Activated CD4-positive, alpha-beta T cell treated with anti-CD3 and anti-CD28 coated beads, Interleukin-2, amount 10 ng/mL, durations not matched to agents 24 days and 14 days (primary cell): ENCODE results near the gene MRPL28. TPM values are rescaled to one million over a fixed set of nuclear protein-coding genes. Genes with fewer than 3 reads are reported as not detected.
"Not testable (repeated sequence)": the region's sequence is repeated elsewhere in the genome, so short reads cannot be mapped to it uniquely, and the experiment has no call there.

Experiments
- DNase-seq: peaks from one replicate; pipeline ENCODE4 v3.0.0; 2022
- H3K27ac Mint-ChIP-seq: one replicate; pipeline ENCODE4 v1.8.0; 2022; ENCODE audit warnings: mild to moderate bottlenecking, mixed read lengths
- H3K27me3 Mint-ChIP-seq: one replicate; pipeline ENCODE4 v1.8.0; 2022; ENCODE audit warnings: mixed read lengths
- H3K36me3 Mint-ChIP-seq: one replicate; pipeline ENCODE4 v1.8.0; 2022; ENCODE audit warnings: low read depth, mild to moderate bottlenecking, mixed read lengths
- H3K4me1 Mint-ChIP-seq: one replicate; pipeline ENCODE4 v1.8.0; 2021; ENCODE audit warnings: mixed read lengths
- H3K4me3 Mint-ChIP-seq: one replicate; pipeline ENCODE4 v1.8.0; 2022; ENCODE audit warnings: mild to moderate bottlenecking, moderate library complexity, mixed read lengths
- H3K9me3 Mint-ChIP-seq: one replicate; pipeline ENCODE4 v1.8.0; 2021; ENCODE audit warnings: mixed read lengths
- intact Hi-C: fragments of 100-400 bp; cut with micrococcal nuclease; formaldehyde crosslinking; loops from one replicate; pipeline ENCODE4 v1.15.1; 2023
- total RNA-seq: library from RNA; stranded (reverse); gene quantifications from 2 replicates; pipeline ENCODE4 v1.2.3, GENCODE V29; 2022

Gene MRPL28
- total RNA-seq, 1 donor from 2014 or later: 109 TPM

- H3K4me3 Mint-ChIP-seq: no peak overlapping the region
- intact Hi-C loops: no loop called here
- H3K36me3 Mint-ChIP-seq: peaks cover 20% of the 10 kb centered on the region
- DNase-seq: no peak
- peaks cover 33% of the 10 kb centered on the region for H3K4me1 Mint-ChIP-seq
- no peaks in the 10 kb centered on the region for H3K9me3 Mint-ChIP-seq
- H3K27me3 Mint-ChIP-seq: no peaks in the 10 kb centered on the region
- H3K27ac Mint-ChIP-seq: no peak overlapping the region
Observed at GRCh38 chr16:340370-341091, 29.8 kb downstream of the MRPL28 start.

GRCh38 chr16:339680-340079 is 30.7 kb downstream of the MRPL28 start:
- peak overlapping the region; percentile 44 for H3K4me3 Mint-ChIP-seq
- no peak for DNase-seq
- H3K27ac Mint-ChIP-seq: no peak overlapping the region
- H3K36me3 Mint-ChIP-seq: peaks cover 13% of the 10 kb centered on the region
- peaks cover 32% of the 10 kb centered on the region for H3K4me1 Mint-ChIP-seq
- intact Hi-C loops: no loop called here
- H3K9me3 Mint-ChIP-seq: no peaks in the 10 kb centered on the region
- no peaks in the 10 kb centered on the region for H3K27me3 Mint-ChIP-seq

- Mint-ChIP-seq H3K9me3 (no peaks in the 10 kb centered on the region), H3K4me3 (no peak overlapping the region), H3K36me3 (peaks cover 7% of the 10 kb centered on the region), H3K4me1 (peaks cover 30% of the 10 kb centered on the region), H3K27me3 (no peaks in the 10 kb centered on the region), H3K27ac (no peak overlapping the region)
- no peak for DNase-seq
- intact Hi-C loops: no loop called here
Observed at GRCh38 chr16:337975-338575, 32.3 kb downstream of the MRPL28 start.

DNA sequence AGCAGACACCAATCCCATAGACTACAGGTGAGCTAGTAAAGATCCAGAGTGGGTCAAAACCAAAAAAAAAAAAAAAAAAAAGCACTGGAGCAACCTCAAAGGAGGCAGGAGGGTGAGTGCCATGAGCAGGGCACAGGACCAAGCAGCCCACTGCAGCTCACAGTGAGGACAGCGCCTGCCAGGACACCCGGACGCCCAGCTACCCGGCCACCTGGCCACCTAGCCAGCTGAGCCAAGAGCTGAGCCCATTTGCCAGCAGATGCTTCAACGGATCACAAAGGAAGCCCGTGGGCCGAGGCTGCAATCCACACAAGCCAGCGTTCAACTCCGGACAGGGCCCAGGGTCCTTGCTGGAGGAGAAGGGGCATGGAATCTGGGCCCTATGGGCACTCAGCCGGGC is 32.9 kb downstream of the MRPL28 start:
- Mint-ChIP-seq H3K27ac (no peak overlapping the region), H3K4me1 (peaks cover 24% of the 10 kb centered on the region), H3K9me3 (no peaks in the 10 kb centered on the region), H3K36me3 (peaks cover 5% of the 10 kb centered on the region), H3K27me3 (no peaks in the 10 kb centered on the region), H3K4me3 (no peak overlapping the region)
- intact Hi-C loops: no loop called here
- no peak for DNase-seq

- no peaks in the 10 kb centered on the region for H3K9me3 Mint-ChIP-seq
- no peak overlapping the region for H3K4me3 Mint-ChIP-seq
- intact Hi-C loops: no loop called here
- no peaks in the 10 kb centered on the region for H3K36me3 Mint-ChIP-seq
- no peaks in the 10 kb centered on the region for H3K27me3 Mint-ChIP-seq
- no peak for DNase-seq
- H3K27ac Mint-ChIP-seq: no peak overlapping the region
- peaks cover 23% of the 10 kb centered on the region for H3K4me1 Mint-ChIP-seq
Observed at GRCh38 chr16:336269-336668, 34.1 kb downstream of the MRPL28 start.

GRCh38 chr16:334861-335632 is 35.3 kb downstream of the MRPL28 start:
- H3K27ac Mint-ChIP-seq, H3K36me3 Mint-ChIP-seq, H3K9me3 Mint-ChIP-seq, H3K27me3 Mint-ChIP-seq, H3K4me3 Mint-ChIP-seq, intact Hi-C loops, DNase-seq: not testable (repeated sequence)
- H3K4me1 Mint-ChIP-seq: peaks cover 18% of the 10 kb centered on the region

DNA sequence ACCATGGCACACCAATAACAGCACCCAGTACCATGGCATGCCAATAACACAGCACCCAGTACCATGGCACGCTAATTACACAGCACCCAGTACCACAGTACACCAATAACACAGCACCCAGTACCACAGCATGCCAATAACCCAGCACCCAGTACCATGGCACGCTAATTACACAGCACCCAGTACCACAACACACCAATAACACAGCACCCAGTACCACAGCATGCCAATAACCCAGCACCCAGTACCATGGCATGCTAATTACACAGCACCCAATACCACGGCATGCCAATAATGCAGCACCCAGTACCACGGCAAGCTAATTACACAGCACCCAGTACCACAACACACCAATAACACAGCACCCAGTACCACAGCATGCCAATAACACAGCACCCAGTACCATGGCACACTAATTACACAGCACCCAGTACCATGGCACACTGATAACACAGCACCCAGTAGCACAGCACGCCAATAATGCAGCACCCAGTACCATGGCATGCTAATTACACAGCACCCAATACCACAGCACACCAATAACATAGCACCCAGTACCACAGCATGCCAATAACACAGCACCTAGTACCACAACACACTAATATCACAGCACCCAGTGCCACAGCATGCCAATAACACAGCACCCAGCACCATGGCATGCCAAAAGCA is 36.0 kb downstream of the MRPL28 start:
- H3K4me3 Mint-ChIP-seq, intact Hi-C loops, H3K27ac Mint-ChIP-seq, H3K27me3 Mint-ChIP-seq, H3K9me3 Mint-ChIP-seq, H3K36me3 Mint-ChIP-seq, DNase-seq: not testable (repeated sequence)
- peaks cover 12% of the 10 kb centered on the region for H3K4me1 Mint-ChIP-seq

GRCh38 chr16:333406-334094 is 36.8 kb downstream of the MRPL28 start:
- H3K27ac Mint-ChIP-seq: no peak overlapping the region
- H3K36me3 Mint-ChIP-seq: peaks cover 4% of the 10 kb centered on the region
- no peak overlapping the region for H3K4me3 Mint-ChIP-seq
- H3K4me1 Mint-ChIP-seq: peaks cover 10% of the 10 kb centered on the region
- intact Hi-C loops: no loop called here
- no peaks in the 10 kb centered on the region for H3K27me3 Mint-ChIP-seq
- no peak for DNase-seq
- no peaks in the 10 kb centered on the region for H3K9me3 Mint-ChIP-seq

DNA sequence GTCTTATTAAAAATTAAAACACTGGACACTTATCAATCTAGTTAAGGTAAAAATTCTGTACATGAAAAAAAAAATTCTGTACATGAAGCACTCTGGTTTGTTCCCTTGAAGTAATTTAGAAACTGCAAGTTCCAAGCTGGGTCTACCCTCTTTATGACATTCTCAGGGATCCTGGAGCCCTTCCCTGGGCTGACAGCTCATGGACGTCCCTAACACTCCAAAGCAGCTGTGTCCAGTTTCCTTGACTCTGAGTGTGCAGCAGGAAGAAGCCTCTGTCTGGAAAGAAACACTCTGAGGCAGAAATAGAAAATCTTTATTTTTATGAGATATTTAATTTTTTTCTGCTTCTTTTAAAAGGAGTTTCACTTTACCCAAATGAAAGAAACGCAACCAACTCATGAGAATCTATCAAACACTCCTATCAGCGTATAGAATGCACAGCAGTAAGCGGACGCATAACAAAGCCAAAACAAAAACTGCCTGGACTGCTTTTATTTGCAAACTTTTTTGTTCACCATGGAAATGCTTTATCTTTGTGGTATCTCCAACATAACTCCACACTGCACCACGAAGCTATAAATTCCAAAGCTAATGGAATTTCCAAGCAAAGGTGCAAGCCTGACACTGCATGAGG is 39.0 kb downstream of the MRPL28 start:
- H3K36me3 Mint-ChIP-seq, intact Hi-C loops, H3K27me3 Mint-ChIP-seq, H3K9me3 Mint-ChIP-seq, H3K4me3 Mint-ChIP-seq, H3K27ac Mint-ChIP-seq, DNase-seq: not testable (repeated sequence)
- H3K4me1 Mint-ChIP-seq: peaks cover 14% of the 10 kb centered on the region

GRCh38 chr16:330741-331140 is 39.6 kb downstream of the MRPL28 start:
- Mint-ChIP-seq H3K36me3 (peaks cover 4% of the 10 kb centered on the region), H3K4me1 (peaks cover 12% of the 10 kb centered on the region), H3K27me3 (no peaks in the 10 kb centered on the region), H3K27ac (no peak overlapping the region), H3K9me3 (no peaks in the 10 kb centered on the region), H3K4me3 (no peak overlapping the region)
- DNase-seq: no peak
- intact Hi-C loops: no loop called here

GRCh38 chr16:325375-326145 is 44.8 kb downstream of the MRPL28 start:
- Mint-ChIP-seq H3K36me3 (peaks cover 7% of the 10 kb centered on the region), H3K27ac (peak overlapping the region; percentile 63), H3K4me3 (peak overlapping the region; percentile 71), H3K9me3 (no peaks in the 10 kb centered on the region), H3K4me1 (peaks cover 27% of the 10 kb centered on the region), H3K27me3 (no peaks in the 10 kb centered on the region)
- no peak for DNase-seq
- intact Hi-C loops: loop anchor here (2.0 kb wide), 1 partner anchor 25 kb away; no protein-coding TSS in a partner anchor

GRCh38 chr16:324451-325334 is 45.6 kb downstream of the MRPL28 start:
- no peaks in the 10 kb centered on the region for H3K9me3 Mint-ChIP-seq
- H3K27ac Mint-ChIP-seq: peak overlapping the region; percentile 63
- peak; percentile 92 for DNase-seq
- no peaks in the 10 kb centered on the region for H3K27me3 Mint-ChIP-seq
- H3K4me3 Mint-ChIP-seq: peak overlapping the region; percentile 71
- H3K4me1 Mint-ChIP-seq: peaks cover 33% of the 10 kb centered on the region
- H3K36me3 Mint-ChIP-seq: peaks cover 7% of the 10 kb centered on the region
- intact Hi-C loops: loop anchor here (2.0 kb wide), 1 partner anchor 26 kb away; no protein-coding TSS in a partner anchor
